Measurements from ENCODE around the gene SLCO4A1.

The SLCO4A1 gene

GRCh38 chr20:62653373-62653772 is 11.1 kb downstream of the SLCO4A1 start:
- no peak for DNase-seq (ENCODE audit: low read depth)

GRCh38 chr20:62653951-62654685 is 11.8 kb downstream of the SLCO4A1 start:
- no peak for DNase-seq (ENCODE audit: low read depth)

- no peak for DNase-seq (ENCODE audit: low read depth)
Observed at GRCh38 chr20:62655282-62656196, 13.2 kb downstream of the SLCO4A1 start.

GRCh38 chr20:62656197-62656918 is 14.1 kb downstream of the SLCO4A1 start:
- no peak for DNase-seq (ENCODE audit: low read depth)

- no peak for DNase-seq (ENCODE audit: low read depth)
Observed at GRCh38 chr20:62656919-62657588, 14.8 kb downstream of the SLCO4A1 start.

GRCh38 chr20:62657589-62657942 is 15.3 kb downstream of the SLCO4A1 start:
- no peak for DNase-seq (ENCODE audit: low read depth)

- no peak for DNase-seq (ENCODE audit: low read depth)
Observed at GRCh38 chr20:62657956-62658355, 15.7 kb downstream of the SLCO4A1 start.

GRCh38 chr20:62658593-62659178 is 16.4 kb downstream of the SLCO4A1 start:
- DNase-seq (ENCODE audit: low read depth): no peak

GRCh38 chr20:62659488-62660239 is 17.4 kb downstream of the SLCO4A1 start:
- DNase-seq (ENCODE audit: low read depth): no peak

- DNase-seq (ENCODE audit: low read depth): no peak
Observed at GRCh38 chr20:62660240-62660615, 17.9 kb downstream of the SLCO4A1 start.

GRCh38 chr20:62660768-62661167 is 18.5 kb downstream of the SLCO4A1 start:
- DNase-seq (ENCODE audit: low read depth): no peak

- DNase-seq (ENCODE audit: low read depth): no peak
Observed at GRCh38 chr20:62661647-62662046, 19.3 kb downstream of the SLCO4A1 start.

- no peak for DNase-seq (ENCODE audit: low read depth)
Observed at GRCh38 chr20:62662422-62662821, 20.1 kb downstream of the SLCO4A1 start.

GRCh38 chr20:62663145-62664018 is 21.1 kb downstream of the SLCO4A1 start:
- DNase-seq (ENCODE audit: low read depth): no peak

- DNase-seq (ENCODE audit: low read depth): no peak
Observed at GRCh38 chr20:62664019-62664971, 22.0 kb downstream of the SLCO4A1 start.

GRCh38 chr20:62665153-62665754 is 23.0 kb downstream of the SLCO4A1 start:
- no peak for DNase-seq (ENCODE audit: low read depth)

GRCh38 chr20:62665826-62666735 is 23.8 kb downstream of the SLCO4A1 start:
- no peak for DNase-seq (ENCODE audit: low read depth)
